ENCODE data around the gene KIAA1671. TPM values are rescaled to one million over a fixed set of nuclear protein-coding genes. Genes with fewer than 3 reads are reported as not detected.
"Not testable (repeated sequence)": the region's sequence is repeated elsewhere in the genome, so short reads cannot be mapped to it uniquely, and the experiment has no call there.

Gene KIAA1671
- total RNA-seq, 1 donor from 2014 or later = 28.5 TPM

GRCh38 chr22:25235547-25236290 is 283.2 kb downstream of the KIAA1671 start:
- Mint-ChIP-seq H3K27ac (ENCODE audit: unreplicated experiment) (no peak overlapping the region), H3K27me3 (ENCODE audit: low read depth) (peaks cover 41% of the 10 kb centered on the region), H3K4me1 (ENCODE audit: low read depth) (peaks cover 6% of the 10 kb centered on the region), H3K36me3 (ENCODE audit: low read depth) (no peaks in the 10 kb centered on the region), H3K9me3 (ENCODE audit: low read depth) (no peaks in the 10 kb centered on the region), H3K4me3 (ENCODE audit: unreplicated experiment) (peak overlapping the region; percentile 33)
- peak; percentile 92 for DNase-seq (ENCODE audit: low spot score)
- TF ChIP-seq, protein P1, sequence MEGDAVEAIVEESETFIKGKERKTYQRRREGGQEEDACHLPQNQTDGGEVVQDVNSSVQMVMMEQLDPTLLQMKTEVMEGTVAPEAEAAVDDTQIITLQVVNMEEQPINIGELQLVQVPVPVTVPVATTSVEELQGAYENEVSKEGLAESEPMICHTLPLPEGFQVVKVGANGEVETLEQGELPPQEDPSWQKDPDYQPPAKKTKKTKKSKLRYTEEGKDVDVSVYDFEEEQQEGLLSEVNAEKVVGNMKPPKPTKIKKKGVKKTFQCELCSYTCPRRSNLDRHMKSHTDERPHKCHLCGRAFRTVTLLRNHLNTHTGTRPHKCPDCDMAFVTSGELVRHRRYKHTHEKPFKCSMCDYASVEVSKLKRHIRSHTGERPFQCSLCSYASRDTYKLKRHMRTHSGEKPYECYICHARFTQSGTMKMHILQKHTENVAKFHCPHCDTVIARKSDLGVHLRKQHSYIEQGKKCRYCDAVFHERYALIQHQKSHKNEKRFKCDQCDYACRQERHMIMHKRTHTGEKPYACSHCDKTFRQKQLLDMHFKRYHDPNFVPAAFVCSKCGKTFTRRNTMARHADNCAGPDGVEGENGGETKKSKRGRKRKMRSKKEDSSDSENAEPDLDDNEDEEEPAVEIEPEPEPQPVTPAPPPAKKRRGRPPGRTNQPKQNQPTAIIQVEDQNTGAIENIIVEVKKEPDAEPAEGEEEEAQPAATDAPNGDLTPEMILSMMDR (IDR thresholded peaks at IDR 0.05) = peak; percentile 83

GRCh38 chr22:25236417-25236816 is 283.9 kb downstream of the KIAA1671 start:
- no peaks in the 10 kb centered on the region for H3K36me3 Mint-ChIP-seq (ENCODE audit: low read depth)
- no peak overlapping the region for H3K27ac Mint-ChIP-seq (ENCODE audit: unreplicated experiment)
- H3K4me1 Mint-ChIP-seq (ENCODE audit: low read depth) = peaks cover 6% of the 10 kb centered on the region
- TF ChIP-seq, protein P1 (IDR thresholded peaks at IDR 0.05) = no peak
- H3K27me3 Mint-ChIP-seq (ENCODE audit: low read depth) = peaks cover 47% of the 10 kb centered on the region
- DNase-seq (ENCODE audit: low spot score) = no peak
- H3K9me3 Mint-ChIP-seq (ENCODE audit: low read depth) = no peaks in the 10 kb centered on the region
- H3K4me3 Mint-ChIP-seq (ENCODE audit: unreplicated experiment) = no peak overlapping the region

DNA sequence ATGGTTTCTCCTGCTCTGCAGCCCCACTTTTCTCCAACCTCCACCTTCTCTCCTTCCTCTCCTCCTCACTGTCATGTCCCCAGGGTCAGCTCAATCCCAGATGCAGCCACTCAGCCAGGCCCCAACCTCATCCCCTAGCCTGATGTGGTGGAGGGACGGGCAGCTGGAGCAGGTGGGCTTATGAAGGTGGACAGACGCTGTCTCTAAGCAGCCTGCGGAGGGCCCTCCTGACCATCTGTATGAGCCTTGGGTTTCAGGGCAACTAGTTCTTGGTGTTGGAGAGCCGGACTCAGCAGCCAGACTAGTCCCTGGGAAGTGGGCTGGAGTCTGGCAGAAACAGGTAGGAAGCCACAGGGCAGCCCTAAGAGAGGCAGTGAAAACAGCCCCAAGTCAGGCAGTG is 285.0 kb downstream of the KIAA1671 start:
- Mint-ChIP-seq H3K9me3 (ENCODE audit: low read depth) (no peaks in the 10 kb centered on the region), H3K4me3 (ENCODE audit: unreplicated experiment) (no peak overlapping the region), H3K36me3 (ENCODE audit: low read depth) (no peaks in the 10 kb centered on the region), H3K4me1 (ENCODE audit: low read depth) (peaks cover 6% of the 10 kb centered on the region), H3K27ac (ENCODE audit: unreplicated experiment) (no peak overlapping the region), H3K27me3 (ENCODE audit: low read depth) (peaks cover 42% of the 10 kb centered on the region)
- no peak for DNase-seq (ENCODE audit: low spot score)
- TF ChIP-seq, protein P1 (IDR thresholded peaks at IDR 0.05) = no peak

GRCh38 chr22:25238058-25238457 is 285.5 kb downstream of the KIAA1671 start:
- not testable (repeated sequence) for DNase-seq (ENCODE audit: low spot score); H3K27ac Mint-ChIP-seq (ENCODE audit: unreplicated experiment); H3K4me3 Mint-ChIP-seq (ENCODE audit: unreplicated experiment); H3K4me1 Mint-ChIP-seq (ENCODE audit: low read depth); H3K36me3 Mint-ChIP-seq (ENCODE audit: low read depth); H3K9me3 Mint-ChIP-seq (ENCODE audit: low read depth)
- H3K27me3 Mint-ChIP-seq (ENCODE audit: low read depth) = peaks cover 41% of the 10 kb centered on the region

Other genes with a start within 250 kb of the KIAA1671 start
- not detected in 3 replicates for gene PIWIL3, start 178.0 kb upstream of the KIAA1671 start, total RNA-seq
- gene SGSM1, start 146.5 kb upstream of the KIAA1671 start, total RNA-seq = 0.05 TPM in 1 of 3 replicates, not detected in the others
- not detected in 3 replicates for gene LHFPL7, start 6.0 kb upstream of the KIAA1671 start, total RNA-seq
- gene CRYBB3, start 247.1 kb downstream of the KIAA1671 start, total RNA-seq = not detected in 3 replicates